ENCODE data around the gene RNF43.

- TF ChIP-seq CTCF (IDR thresholded peaks at IDR 0.05) (no peak), EZH2 (IDR thresholded peaks at IDR 0.05; ENCODE audit: borderline replicate concordance, insufficient read depth, low read depth, low read length, poor library complexity, severe bottlenecking) (no peak)
Observed at GRCh38 chr17:58413684-58414083, 3.6 kb downstream of the RNF43 start.

All from B cell (primary cell).